HG03378 (cell line): ENCODE measurements around the gene TMEM242.

Experiments used
- ATAC-seq: cut with Tn5 transposase; IDR thresholded peaks from one replicate; pipeline ENCODE4 v1.9.1; 2021; ENCODE audit warnings: mild to moderate bottlenecking, moderate library complexity; ENCODE audit not compliant: unreplicated experiment

Gene TMEM242

DNA sequence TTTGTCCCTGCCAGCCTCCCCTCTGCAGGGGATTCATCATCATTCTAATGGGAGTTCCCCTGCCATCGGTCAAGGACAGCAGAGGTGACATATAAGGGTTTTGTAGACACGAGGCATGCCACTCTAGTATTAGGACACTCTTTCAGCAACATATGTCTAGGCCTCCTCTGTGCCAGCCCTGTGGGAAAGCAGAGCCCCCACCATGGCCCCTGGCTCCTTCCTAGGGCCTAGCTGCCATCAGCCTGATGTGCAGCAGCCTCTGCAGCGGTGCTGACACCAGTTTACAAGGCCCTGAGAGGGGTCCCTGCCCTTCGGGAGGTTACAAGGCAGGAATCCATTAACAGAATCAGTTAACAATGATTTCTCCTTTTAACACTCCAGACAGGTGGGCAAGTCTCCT lies 32.5 kb downstream of the TMEM242 start:
- no peak for ATAC-seq

DNA sequence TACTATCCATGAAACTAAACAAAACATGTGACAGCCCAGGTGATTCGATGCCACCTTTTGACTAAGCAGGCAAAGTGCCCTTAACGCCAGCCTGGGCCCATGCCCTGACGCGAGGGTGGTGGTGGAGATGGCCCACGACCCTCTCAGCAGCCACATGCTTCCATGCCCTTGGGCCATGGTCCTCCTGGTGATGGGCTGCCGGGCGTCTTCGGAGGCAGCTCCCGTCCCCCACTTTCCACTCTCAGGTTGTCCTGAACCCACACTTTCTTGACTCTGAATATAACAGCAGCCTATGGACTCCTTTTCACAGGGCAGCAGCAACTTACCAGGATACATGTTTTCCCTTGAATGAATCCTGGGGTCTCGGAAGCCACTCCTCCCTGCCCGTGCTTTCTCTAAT lies 33.6 kb downstream of the TMEM242 start:
- ATAC-seq, result no peak

DNA sequence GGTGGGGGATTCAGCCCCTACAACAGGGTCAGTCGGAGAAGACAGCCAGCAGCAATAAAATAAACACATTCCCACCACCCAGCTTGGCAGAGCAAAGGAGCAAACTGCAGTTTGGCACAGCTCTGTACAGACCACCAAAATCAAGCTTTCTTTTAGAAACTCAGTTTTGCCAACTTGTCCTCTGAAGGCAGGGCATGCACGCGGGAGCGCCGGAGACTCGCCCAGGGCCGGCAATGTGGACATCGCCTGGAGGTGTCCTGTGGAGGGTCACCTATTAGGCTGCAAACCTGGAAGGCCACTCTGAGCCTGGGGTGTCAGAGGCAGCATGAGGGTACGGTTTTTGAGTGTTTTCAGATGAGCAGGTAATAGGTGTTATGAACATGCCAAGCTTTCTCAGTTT lies 34.7 kb downstream of the TMEM242 start:
- no peak for ATAC-seq

DNA sequence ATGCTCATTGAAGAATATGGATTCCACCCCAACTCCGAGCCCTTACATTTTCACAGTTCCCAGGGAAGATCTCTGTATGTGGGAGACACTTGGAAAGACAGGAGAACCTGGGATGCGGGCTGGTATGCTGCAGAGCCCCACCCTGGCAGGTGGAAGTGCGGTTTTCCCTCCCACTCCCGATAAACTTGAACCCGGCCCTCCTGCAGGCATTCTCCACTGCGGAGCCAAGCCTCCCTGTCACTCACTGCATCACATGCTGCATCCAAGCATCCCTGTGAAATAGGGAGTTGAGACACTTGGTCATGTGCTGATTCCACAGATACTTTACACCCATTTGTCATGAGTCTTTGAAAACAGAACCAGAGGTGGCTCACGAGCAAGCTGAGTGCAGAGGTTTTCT lies 35.4 kb downstream of the TMEM242 start:
- no peak for ATAC-seq

DNA sequence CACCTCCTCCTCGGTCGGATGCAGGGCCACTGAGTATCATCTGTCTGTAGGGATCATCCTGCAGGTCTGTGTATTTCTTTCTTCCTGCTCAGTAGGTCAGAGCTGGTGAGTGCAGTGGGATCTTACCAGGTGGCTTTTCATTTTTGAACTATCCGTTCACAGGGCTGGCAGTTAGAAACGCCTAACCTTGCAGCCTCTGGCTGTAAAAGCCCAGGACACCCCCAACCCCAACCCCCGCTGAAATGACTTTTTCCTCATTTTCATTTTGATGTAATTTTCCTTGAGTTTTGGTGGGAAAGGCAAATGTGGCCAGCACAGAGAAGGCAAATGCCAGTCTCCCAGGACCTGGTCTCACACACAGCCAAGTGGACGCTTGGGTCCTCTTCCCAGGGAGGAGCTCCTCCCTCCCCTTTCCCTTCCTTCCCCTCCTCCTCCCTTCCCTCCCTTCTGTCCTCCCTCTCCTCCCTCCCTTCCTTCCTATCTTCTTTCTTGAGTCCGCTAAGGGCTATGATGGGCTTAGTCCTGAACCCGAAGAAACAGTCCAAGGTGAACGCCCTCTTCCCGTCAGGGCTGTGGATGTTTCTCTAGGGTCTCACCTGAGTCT lies 36.0 kb downstream of the TMEM242 start:
- no peak for ATAC-seq

DNA sequence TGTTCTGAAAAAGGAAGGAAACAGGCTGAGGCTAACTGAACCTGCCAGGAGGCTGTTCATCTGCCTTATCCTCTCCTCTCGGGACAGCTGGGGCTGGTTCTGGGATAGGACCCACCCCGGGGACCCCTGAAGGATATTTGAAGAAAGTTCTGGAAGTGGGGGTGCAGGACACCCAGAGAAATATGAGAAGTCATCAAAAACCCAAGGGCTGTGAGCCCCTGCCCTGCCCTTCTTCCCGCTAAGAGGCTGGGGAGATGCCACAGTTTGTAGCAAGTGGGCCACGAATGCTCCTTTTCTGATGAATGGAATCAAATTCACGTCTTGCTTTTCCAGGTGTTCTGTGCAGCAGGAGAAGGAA lies 37.9 kb downstream of the TMEM242 start:
- no peak for ATAC-seq

DNA sequence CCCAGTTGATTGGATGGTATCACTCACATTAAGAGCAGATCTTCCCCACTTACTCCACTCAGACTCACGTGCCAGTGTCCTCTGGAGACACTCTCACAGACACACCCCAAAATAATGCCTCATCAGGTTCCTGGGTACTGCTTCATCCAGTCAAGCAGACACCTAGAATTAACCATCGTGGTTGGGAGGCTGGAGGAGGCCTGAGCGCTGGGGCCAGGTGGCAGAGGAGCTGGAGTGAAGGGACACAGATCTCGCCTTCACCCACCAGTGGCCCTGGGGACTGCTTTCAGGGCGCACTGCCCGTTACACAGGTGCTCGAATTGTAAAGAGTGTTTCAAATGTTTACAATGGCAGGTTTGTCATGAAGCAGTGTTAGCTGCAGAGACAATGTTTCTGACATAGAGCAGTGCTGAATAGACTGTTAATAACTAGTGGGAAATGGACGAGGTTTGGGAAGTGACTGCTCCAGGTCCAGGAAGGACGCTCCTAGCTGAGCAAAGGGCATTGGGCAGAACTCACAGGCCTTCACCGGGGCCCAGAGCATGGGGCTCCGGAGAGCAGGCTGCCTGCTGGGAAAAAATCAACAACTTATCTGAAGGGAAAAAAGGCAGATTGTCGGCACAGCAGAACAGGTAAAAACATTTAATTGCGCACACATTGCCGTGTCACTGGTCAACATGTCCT lies 38.4 kb downstream of the TMEM242 start:
- ATAC-seq, result no peak

DNA sequence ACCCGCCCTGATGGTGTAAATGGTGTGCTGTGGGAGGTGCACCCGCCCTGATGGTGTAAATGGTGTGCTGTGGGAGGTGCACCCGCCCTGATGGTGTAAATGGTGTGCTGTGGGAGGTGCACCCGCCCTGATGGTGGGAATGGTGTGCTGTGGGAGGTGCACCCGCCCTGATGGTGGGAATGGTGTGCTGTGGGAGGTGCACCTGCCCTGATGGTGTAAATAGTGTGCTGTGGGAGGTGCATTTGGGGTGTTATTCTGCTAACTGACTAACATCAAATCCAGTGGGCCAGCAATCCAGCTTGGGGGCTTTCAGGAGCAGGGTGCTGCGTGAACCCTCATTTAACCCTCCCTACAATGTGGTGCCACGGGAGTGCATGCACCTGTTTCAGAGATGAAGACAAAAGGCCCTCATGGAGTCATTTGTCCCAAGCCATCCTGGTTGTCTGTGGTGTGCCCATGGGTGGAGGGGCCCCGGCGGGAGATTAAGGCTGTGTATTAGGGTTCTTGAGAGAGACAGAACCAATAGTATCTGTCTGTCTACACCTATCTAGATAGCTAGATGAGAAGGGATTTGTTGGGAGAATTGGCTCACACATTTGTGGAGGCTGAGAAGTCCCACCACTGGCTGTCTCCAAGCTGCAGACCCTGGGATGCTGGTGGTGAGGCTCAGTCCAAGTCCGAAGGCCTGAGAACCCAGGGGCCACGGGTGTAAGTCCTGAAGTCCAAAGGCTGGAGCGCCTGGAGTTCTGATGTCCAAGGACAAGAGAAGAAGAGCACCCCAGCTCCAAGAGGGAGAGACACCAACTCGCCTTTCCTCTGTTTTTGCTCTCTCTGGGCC lies 39.2 kb downstream of the TMEM242 start:
- ATAC-seq, result no peak

DNA sequence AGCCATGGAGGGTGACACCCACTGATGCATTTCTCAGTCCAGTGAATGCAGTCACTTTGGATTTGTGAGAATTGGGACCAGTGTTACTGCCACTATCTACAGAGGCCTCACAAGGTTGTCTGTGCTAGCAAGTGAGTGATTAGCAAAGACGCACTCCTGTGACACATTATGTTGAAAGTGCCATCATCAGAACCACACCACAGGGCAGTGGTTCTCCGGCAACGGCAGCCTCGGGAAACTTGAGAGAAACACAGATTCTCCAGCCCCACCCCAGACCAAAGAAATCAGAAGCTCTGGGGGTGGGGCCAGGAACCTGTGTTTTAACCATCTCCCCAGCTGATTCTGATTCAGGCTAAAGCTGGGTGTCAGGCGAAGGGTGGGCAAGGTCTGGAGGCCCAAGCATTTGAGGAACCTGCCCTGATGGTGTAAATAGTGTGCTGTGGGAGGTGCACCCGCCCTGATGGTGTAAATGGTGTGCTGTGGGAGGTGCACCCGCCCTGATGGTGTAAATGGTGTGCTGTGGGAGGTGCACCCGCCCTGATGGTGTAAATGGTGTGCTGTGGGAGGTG lies 39.9 kb downstream of the TMEM242 start:
- no peak for ATAC-seq

DNA sequence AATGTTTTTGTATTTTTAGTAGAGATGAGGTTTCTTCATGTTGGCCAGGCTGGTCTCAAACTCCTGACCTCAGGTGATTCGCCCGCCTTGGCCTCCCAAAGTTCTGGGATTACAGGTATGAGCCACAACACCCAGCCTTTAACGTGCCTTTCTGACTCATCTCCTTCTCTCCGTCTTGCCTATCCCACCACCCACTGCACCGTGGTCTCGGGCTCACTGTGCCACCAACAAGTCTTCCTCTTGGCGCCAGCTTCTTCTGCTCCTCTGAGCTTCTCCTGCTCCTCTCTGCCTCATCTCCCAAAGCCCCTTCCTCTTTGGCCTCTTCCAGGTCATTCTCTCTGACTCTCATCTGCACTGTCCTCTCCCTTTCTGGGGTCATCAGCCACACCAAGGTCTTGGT lies 41.0 kb downstream of the TMEM242 start:
- ATAC-seq, result no peak

DNA sequence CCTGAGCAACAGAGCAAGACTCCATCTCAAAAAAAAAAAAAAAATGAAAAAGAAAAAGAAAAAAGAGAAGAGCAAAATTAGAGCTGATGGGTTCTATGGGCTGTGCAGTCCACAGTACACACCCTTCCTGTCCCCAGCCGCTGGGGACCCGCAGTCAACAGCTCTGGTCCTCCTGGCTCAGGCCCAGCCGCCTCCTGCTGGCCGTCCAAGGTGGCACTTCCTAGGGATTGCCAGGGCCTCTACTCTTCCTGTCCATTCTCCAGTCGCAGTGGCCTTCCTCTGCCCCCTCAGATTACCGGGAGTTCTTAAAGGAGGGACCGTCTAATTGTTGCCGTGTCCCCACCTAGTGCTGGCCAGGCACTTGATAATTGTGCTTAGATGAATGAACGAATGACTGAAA lies 41.7 kb downstream of the TMEM242 start:
- ATAC-seq, result no peak

DNA sequence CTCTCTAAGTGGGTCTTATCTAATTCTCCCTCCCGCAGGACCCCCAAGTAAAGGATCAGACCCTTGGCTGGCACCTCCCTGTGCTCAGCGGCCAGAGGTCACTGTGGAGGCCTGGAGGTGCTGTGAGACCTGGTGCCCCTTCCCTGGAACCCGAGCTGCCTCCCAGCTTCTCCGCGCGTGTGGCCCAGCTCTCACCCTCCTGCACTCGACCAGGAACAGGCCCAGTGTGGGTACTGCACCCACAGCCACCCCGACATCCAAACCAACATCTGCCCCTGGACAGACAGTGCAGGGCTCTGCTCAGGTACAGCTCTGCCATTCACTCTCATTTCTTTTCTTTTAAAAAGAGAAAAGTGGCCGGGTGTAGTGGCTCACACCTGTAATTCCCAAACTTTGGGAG lies 42.4 kb downstream of the TMEM242 start:
- no peak for ATAC-seq

DNA sequence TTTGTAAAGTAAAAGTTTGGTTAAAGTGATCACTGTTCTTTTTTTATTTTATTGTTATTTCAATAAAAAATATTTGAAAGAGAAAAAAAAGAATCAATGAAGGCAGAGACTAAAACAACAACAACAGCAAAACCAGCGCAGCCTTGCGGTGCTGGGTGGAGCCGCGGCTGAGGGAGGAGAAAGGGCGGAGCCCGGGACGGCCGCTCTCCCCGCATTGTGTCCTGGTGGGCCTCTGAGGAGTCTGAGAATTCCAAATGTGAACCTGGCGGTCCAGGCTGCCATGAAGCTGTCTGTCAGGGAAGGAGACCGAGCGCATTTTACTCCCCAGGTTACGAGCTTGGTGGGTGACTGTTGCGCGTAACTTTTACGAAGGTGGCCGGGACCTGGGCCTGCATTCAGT lies 43.2 kb downstream of the TMEM242 start:
- ATAC-seq, result no peak

DNA sequence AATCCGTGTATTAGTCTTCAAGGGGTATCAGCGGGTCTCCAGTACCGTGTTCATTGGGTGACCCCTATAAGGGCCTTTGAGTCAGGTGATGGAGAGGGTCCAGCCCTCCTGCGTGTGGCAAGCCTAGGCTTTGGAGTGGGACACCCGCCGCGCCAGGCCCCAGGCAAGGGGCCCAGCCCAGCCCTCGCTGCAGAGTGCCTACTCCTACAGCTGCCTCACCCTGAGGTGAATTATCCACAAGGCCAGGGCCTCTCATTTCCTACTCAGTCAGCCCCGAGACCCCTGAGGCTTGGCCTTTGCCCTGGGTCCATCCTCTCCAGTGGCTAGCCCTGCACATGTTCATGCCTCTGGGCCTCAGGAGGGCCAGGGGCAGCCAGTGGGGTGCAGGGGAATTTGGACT lies 45.1 kb downstream of the TMEM242 start:
- ATAC-seq, result no peak

DNA sequence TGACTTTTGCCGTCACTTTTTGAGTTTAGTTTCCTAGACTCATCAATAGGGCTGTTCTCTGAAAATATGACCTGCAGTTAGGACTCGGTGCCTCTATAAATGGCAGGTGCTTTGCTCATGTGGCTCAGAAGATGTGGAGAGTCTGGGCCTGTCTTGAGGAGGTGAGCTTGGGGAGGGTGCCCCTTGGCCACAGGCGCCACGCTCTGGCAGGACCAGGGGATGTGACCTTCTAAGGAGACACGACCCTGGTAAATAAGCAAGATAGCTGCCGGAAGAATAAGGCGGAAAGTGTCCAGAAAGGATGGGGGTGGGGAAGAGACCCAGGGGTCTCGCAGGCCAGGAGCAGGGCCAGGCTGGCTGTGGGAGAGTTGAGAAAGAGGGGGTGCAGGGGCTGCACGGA lies 46.6 kb downstream of the TMEM242 start:
- no peak for ATAC-seq

DNA sequence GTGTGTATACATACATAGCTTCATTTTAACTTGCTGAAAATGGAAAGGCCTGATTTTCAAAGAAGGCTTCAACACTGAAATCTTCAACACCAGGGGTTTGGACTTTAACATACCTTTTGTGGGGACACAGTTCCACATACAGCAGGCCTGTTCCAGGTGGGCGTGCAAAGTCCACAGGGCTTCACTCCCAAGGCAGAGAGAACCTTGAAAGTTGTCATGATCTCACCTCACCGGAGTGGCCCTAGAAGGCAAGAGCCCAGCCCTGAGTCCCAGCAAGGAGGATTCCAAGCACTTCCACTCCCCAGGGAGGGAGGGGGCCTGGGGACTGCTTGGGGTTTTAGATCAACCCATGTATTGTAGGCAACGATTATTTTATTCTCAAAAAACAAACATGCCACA lies 47.2 kb downstream of the TMEM242 start:
- no peak for ATAC-seq

DNA sequence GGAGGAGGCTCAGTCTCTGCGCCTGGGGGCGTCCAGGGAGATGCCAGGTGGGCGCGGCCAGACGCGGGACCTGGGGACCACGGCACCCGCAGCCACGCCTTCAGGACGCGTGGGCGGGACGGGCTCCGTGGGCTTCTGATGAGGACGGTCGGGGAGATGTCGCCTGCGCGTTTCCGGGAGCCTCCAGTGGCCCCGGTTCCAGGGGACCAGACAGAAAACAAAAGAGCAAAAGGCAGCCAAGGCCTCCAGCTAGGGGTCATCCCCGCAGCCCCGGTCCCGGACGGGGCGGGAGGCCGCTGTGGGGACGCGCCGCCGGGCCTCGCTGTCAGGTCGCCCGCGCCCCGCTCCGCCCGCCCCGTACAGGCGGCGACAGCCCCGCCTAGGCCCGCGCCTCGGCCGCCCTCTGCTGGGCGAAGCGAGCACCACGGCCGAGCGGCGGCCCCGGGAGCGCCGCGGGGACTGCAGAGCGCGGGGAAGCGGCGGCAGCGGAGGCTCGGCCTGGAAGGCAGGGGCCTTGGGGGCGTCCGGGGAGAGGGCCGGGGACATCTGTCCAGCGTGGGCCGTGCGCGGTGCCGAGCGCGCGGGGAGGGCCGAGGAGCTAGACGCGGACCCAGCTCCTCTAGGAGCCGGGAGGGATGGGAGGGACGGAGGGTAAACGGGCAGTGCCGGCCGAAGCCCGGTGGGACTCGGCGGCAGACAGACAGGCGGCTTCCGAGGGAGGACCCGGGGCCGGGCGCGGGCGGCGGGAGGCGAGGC lies 48.7 kb downstream of the TMEM242 start:
- peak; percentile 70 for ATAC-seq

DNA sequence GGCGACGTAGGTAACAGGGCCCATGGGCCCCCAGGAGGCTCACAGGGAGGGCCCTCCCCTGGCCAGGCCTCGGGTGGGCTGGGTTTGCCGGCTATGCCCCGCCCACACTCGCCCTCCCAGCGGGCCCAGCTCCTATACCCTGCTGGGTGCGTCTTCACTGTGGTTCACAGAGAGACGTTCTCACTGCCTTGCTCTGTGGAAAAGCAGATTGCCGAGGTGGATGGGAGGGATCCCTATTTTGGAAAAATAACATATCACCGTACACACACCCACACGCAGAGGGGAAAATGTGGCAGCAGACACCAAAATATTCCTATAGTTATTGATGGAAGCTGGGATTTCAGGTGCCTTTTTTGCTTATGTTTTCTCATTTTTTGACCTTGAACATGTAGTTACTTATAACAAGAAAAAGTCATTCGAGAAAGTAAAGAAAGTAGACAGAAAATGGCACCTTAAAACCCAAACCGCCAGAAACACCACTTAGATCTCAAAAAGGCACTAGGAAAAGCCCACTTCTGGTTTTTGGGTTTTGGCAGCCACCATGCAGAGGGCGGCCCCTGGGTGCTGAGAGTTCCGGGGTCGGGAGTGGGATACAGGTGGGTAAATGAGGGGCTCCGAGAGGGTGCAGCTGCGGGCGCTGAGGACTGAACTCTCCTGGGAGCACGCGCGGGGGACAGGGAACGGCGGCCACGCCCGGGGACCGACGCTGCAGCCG lies 49.4 kb downstream of the TMEM242 start:
- no peak for ATAC-seq

DNA sequence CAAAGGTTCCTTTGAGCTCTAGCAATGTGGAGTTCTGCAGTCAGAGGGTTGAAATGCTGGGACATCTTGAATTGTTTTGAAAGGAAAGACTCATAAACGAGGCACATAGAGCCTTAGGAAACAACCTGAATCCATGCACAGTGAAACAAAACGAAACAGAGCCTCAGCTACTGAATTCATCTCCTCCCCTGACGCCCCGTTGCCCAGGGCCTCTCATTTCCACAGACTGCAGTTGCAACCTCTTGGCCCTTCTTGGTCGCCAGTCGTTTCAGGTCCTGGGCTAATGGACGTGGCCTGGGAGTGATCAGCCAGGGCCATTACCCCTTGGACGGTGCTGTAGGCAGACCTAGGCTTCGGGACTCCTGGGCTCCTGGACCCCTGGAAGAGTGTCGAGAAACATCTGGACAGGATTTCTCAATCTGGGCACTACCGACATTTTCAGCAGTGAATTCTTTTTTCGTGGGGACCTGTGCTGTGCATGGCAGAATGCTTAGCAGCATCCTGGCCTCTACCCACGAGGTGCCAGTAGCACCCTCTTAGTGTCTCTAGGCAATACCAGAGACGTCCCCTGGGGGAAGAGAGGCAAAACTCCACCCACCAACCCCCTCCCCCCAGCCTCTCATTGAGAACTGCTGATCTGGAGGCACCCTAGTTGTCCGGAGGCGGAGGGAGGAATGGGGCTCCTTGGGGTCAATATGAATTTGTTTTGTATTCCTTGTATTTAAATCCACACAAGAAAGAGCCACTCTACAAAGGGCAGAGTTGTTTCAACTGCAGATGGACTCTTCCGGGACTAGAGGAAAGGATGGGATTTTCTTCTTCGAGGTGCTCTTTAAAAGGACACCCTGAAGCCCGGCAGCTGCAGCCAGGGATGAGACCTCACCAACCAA lies 50.2 kb downstream of the TMEM242 start:
- no peak for ATAC-seq

DNA sequence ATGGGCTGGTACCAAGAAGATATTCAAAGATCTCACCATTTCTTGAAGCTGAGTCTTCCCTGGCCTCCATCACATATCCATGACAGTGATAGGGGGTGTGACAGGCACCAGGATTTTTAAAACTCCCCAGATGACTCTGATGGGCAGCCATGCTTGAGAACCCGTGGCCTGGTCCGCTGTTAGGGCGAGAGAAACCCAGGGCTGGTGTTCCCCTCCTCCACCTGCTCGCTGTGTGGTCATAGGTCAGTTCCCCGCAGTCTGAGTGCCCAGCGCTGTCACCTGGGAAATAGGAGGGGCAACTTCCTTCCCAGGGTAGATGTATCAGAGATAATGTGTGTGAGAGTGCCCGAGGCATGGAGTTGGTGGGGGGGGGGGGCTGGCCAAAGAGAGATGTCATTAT lies 50.9 kb downstream of the TMEM242 start:
- no peak for ATAC-seq
